ENCODE data around the gene CREBRF. TPM values are rescaled to one million over a fixed set of nuclear protein-coding genes. Genes with fewer than 3 reads are reported as not detected.

The CREBRF gene
- total and polyA plus RNA-seq, 2 of the 8 experiments (the other 6 are each of a cell fraction or from before 2014, with no cell fraction given): 1.2 to 4.7 TPM

DNA sequence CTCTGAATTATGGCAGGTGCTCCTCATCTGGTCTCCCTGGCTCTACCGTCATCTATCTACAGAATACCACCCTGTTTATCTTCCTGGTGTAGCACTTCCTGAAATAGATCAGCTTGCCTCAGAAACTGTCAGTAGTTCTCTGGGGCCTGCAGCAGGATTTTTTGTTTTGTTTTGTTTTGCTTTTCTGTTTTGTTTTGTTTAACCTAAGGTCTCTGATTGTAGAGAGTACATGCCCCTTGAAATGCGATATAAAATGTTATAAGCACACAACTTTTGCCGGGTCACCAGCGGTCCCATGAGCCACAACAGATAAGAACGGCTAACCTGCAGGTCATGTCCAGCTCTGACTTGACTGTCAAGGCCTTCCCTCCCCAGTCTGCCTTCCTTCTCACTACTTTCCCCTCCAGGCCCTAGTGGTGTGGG is 26.6 kb upstream of the CREBRF start:
- H3K27me3 ChIP-seq (replicated peaks in 1 of 4; ENCODE audit: control insufficient read depth in 3 of 4, extremely low read depth in 1 of 4, insufficient read depth in 3 of 4, low read length in 3 of 4): no peaks in the 10 kb centered on the region
- peaks cover 2 to 5% (median 3%) of the 10 kb centered on the region in 4 experiments; a peak in 4 of 7 replicates for H3K4me1 ChIP-seq (replicated peaks in 1 of 4; ENCODE audit: control insufficient read depth in 3 of 4, insufficient read depth in 4 of 4, low read length in 3 of 4)
- ChIA-PET POLR2A (ENCODE audit: partially characterized antibody) (interaction anchor here (1.2 kb wide), 1 partner anchor 10 kb away, joined by 3 read pairs; no protein-coding TSS in a partner anchor), CTCF (ENCODE audit: partially characterized antibody) (interaction anchor here (1.1 to 2.1 kb wide), 2 partner anchors 11 to 19 kb away, joined by 4 to 5 read pairs; no protein-coding TSS in a partner anchor)
- DNase-seq (ENCODE audit: low read depth in 1 of 2, low spot score in 2 of 2) (no peak), FAIRE-seq (no peak)
- H2BK5ac ChIP-seq (ENCODE audit: low read depth, low read length): no peak overlapping the region
- no peak overlapping the region for H4K91ac ChIP-seq (replicated peaks; ENCODE audit: insufficient read length, low read length)
- no peak overlapping the region for H2AK5ac ChIP-seq (ENCODE audit: low read depth, low read length)
- H2BK15ac ChIP-seq (ENCODE audit: low read length): no peak overlapping the region
- no peak overlapping the region for H3K27ac ChIP-seq (ENCODE audit: low read depth, low read length)
- H3K14ac ChIP-seq (ENCODE audit: insufficient read length): no peak overlapping the region
- no peak overlapping the region for H2AFZ ChIP-seq (ENCODE audit: low read length)
- H3K79me1 ChIP-seq (ENCODE audit: low read depth, low read length): peaks cover 6% of the 10 kb centered on the region
- peaks cover 3 to 9% of the 10 kb centered on the region in 2 experiments for H4K20me1 ChIP-seq (replicated peaks in 1 of 2; ENCODE audit: control insufficient read depth in 1 of 2, insufficient read depth in 2 of 2, low read length in 2 of 2)
- H3K79me2 ChIP-seq (ENCODE audit: control insufficient read depth in 1 of 2, insufficient read depth in 2 of 2, low read length in 2 of 2): peaks cover 3 to 14% of the 10 kb centered on the region in 2 experiments; a peak in 2 of 4 replicates
- H3K4me2 ChIP-seq (ENCODE audit: insufficient read depth in 1 of 2, low read depth in 2 of 2, low read length in 2 of 2): no peak overlapping the region
- H4K8ac ChIP-seq (ENCODE audit: extremely low read depth, insufficient read depth, low read length): no peak overlapping the region
- H3K23me2 ChIP-seq (ENCODE audit: low read depth, low read length): no peaks in the 10 kb centered on the region
- no peak overlapping the region for H2BK20ac ChIP-seq (ENCODE audit: low read length)
- H4K5ac ChIP-seq (ENCODE audit: insufficient read length, low read depth, low read length): no peak overlapping the region
- 94% methylated on average over 5 of the region's 5 CpGs; no CpG with 5 or more reads in 1 of the 2 experiments for WGBS, 2 experiments (ENCODE audit: extremely low coverage in 1 of 2, insufficient coverage in 1 of 2, insufficient read length in 1 of 2, insufficient replicate concordance in 2 of 2, low coverage in 1 of 2, low lambda C conversion rate in 2 of 2, missing lambda C conversion rate in 1 of 2)
- no peaks in the 10 kb centered on the region for H3K9me3 ChIP-seq (ENCODE audit: insufficient read depth in 2 of 2, low read depth in 1 of 2, low read length in 1 of 2)
- TF ChIP-seq SP4 (IDR thresholded peaks at IDR 0.05; ENCODE audit: low read length): no peak
- TF ChIP-seq CEBPB (IDR thresholded peaks at IDR 0.05; ENCODE audit: low read depth, low read length): no peak
- no peak for TF ChIP-seq TBP (IDR thresholded peaks at IDR 0.05; ENCODE audit: low read depth, low read length)
- no peak for TF ChIP-seq SUZ12 (IDR thresholded peaks at IDR 0.05; ENCODE audit: low read length)
- no peak for TF ChIP-seq POLR2A (IDR thresholded peaks at IDR 0.05; ENCODE audit: control extremely low read depth in 1 of 2, low read depth in 2 of 2, low read length in 2 of 2)
- no peak for TF ChIP-seq SAP30 (IDR thresholded peaks at IDR 0.05; ENCODE audit: insufficient read depth, insufficient replicate concordance, low read length)
- no peak for TF ChIP-seq RAD21 (IDR thresholded peaks at IDR 0.05 in 1 of 2, conservative IDR thresholded peaks at IDR 0.05 in 1 of 2; ENCODE audit: low read depth in 2 of 2, low read length in 2 of 2)
- no peak for TF ChIP-seq HDAC6 (IDR thresholded peaks at IDR 0.05; ENCODE audit: low read depth, low read length)
- no peak for TF ChIP-seq RXRA (IDR thresholded peaks at IDR 0.05; ENCODE audit: insufficient read depth, low read depth, low read length)
- TF ChIP-seq EZH2 (IDR thresholded peaks at IDR 0.05; ENCODE audit: low read depth, low read length, severe bottlenecking): no peak
- TF ChIP-seq ASH2L (IDR thresholded peaks at IDR 0.05; ENCODE audit: low read length): no peak
- no peak for TF ChIP-seq BCL11A (IDR thresholded peaks at IDR 0.05; ENCODE audit: low read depth in 2 of 2, low read length in 2 of 2)
- TF ChIP-seq HDAC2 (IDR thresholded peaks at IDR 0.05; ENCODE audit: borderline replicate concordance in 1 of 2, low read depth in 2 of 2, low read length in 2 of 2): no peak
- TF ChIP-seq BRCA1 (IDR thresholded peaks at IDR 0.05; ENCODE audit: low read depth, low read length): no peak
- no peak overlapping the region for H3K4ac ChIP-seq (replicated peaks; ENCODE audit: insufficient read length, low read depth, low read length)
- H3K18ac ChIP-seq (ENCODE audit: extremely low read depth, low read length): no peak overlapping the region
- H3K56ac ChIP-seq (replicated peaks; ENCODE audit: insufficient read length, low read depth, low read length): no peak overlapping the region
- H3K23ac ChIP-seq (ENCODE audit: insufficient read length): no peak overlapping the region
- H2BK120ac ChIP-seq (replicated peaks; ENCODE audit: low read depth, low read length): no peak overlapping the region
- H2BK12ac ChIP-seq (ENCODE audit: low read depth, low read length): no peak overlapping the region; the same call in 1 of the 2 replicates
- H3K9ac ChIP-seq (replicated peaks in 1 of 4; ENCODE audit: extremely low read depth in 1 of 4, low read depth in 3 of 4, low read length in 3 of 4): no peak overlapping the region
- peaks cover 0 to 5% (median 0%) of the 10 kb centered on the region in 4 experiments; a peak in 1 of 8 replicates for H3K36me3 ChIP-seq (ENCODE audit: control insufficient read depth in 2 of 4, insufficient read depth in 4 of 4, low read length in 3 of 4)
- no peak overlapping the region for H3K4me3 ChIP-seq (ENCODE audit: extremely low read depth in 1 of 4, insufficient read depth in 2 of 4, low read depth in 3 of 4, low read length in 4 of 4)

Data from H1 (cell line).